HG02981 (cell line): ENCODE data around the gene GIT2.
"Not testable (repeated sequence)": the region's sequence is repeated elsewhere in the genome, so short reads cannot be mapped to it uniquely, and the experiment has no call there.

Source experiments
- ATAC-seq: cut with Tn5 transposase; IDR thresholded peaks from one replicate; pipeline ENCODE4 v1.9.1; 2021; ENCODE audit warnings: mild to moderate bottlenecking, moderate library complexity; ENCODE audit not compliant: unreplicated experiment

GIT2 gene

DNA sequence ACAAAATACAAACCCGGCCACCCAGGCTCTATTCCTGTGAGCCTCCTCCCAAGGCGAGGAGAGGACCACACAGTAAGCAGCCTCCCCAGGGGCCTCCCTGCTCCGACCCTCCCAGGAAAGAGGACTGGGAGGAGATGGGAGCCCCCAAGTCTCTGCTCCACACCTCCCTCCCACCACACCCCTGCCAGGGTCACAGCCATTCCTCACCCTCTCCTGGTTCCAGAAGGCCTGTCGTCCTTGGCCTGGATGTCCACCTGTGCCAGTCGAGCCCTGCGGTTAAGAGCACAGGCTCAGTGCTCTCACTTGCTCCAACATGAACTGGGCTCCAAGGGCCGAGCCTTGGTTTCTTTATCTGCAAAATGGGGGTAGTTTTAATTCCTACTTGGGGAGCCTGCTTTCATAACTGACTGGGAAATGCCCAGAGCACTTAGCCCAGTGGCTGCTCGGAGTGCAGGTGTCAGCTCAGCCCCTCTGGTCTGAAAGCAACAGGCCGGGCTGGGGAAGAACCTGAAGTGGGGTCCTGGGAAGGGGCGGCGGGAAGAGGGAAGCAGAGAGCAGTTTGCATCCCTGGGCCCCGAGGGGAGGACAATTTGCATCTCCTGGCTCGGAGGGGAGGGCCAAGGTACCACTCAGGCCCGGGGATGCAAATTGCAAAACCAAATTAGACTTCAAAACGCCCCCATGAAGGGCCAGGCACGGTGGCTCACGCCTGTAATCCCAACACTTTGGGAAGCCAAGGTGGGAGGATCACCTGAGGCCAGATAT, 72.5 kb downstream of the GIT2 start:
- no peak for ATAC-seq

DNA sequence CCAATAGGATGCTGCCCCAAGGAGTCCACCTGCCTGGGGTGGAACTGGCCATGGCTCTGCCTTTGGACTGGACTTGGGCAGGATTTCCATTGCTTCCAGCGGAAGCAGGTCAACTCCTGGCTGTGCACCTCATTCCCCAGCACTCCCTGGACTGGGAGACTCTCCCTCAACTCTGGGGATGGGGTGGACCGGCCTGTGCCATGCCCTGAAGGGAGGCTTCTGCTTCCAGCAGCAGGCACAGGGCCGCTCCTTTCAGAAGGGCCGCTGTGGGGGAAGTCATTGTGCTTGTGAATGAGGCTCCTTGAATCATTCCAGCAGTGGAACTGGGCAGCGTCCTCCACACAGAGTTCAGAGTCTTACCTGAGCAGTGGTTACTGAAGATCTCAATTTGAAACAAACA, 73.1 kb downstream of the GIT2 start:
- no peak for ATAC-seq

DNA sequence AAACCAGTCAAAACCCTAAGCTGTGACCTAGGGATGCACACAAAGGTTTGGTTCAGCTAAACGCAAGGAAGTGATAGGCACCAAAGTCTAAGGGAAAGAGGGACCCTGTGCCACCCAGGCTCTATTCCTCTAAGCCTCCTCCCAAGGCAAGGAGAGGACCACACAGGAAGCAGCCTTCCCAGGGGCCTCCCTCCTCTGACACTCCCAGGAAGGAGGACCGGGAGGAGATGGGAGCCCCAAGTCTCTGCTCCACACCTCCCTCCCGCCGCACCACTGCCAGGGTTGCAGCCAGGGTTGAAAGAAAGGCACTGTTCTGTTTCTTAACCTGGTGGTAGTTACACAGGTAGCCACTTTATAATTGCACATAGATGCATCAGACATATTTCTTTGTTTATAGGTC, 74.2 kb downstream of the GIT2 start:
- no peak for ATAC-seq

DNA sequence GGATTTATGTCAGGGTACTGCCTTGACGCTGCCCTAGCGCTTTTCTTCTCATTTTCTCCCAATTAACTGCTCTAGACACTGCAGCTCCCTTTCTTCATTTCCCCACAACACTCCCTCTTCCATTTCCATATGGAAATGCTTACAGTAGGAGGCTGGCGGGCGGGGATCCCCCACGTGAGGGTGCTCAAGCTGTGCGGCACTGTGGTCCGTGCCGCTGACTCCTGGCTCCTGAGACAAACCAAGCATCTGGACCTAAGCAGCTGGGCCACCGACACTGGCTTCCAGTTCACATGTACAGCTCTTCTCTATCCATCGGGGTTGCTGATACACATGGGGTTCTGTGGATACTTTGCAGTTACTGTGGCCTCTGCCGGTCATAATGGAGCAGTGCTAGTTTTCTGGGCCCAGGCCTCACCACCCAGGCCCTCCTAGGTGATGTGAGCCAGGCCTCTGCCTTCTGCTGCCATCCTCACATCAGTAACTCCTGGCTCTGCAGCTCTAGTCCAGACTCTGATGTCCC, 75.8 kb downstream of the GIT2 start:
- ATAC-seq, result no peak

DNA sequence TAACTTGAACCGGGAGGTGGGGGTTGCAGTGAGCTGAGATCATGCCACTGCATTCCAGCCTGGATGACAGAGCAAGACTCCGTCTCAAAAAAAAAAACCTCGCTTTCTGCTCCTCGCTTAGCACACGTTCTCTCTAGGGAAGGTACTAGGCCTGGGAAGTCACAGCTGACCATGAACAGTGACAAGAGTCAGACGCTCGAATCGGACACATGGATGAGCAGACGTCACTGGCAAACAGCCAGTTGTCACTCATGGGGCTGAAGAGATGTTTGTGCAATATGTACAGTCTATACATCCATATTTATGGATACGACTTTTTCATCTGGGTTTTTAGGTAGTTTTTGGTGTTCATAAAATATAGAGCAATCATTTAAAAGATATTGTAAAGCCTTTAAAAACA, 76.7 kb downstream of the GIT2 start:
- no peak for ATAC-seq

DNA sequence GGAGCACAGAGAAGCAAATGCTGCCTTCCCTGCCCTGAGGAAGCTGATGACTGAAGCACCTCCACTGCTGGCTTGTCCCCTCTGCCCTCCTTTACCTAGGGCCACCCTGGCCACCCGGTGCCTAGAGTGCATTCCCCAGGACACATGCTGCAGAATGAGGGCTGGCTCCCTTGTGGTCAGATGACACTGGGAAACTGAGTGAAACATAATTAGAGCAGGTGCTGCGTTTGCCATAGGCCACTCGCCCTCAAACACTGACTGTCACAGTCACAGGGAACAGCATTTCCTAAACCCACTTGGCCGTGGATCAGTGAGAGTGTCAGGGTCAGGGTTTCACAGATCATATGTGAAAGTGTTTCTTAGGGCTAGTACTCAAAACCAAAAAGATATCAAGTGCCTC, 80.1 kb downstream of the GIT2 start:
- no peak for ATAC-seq

DNA sequence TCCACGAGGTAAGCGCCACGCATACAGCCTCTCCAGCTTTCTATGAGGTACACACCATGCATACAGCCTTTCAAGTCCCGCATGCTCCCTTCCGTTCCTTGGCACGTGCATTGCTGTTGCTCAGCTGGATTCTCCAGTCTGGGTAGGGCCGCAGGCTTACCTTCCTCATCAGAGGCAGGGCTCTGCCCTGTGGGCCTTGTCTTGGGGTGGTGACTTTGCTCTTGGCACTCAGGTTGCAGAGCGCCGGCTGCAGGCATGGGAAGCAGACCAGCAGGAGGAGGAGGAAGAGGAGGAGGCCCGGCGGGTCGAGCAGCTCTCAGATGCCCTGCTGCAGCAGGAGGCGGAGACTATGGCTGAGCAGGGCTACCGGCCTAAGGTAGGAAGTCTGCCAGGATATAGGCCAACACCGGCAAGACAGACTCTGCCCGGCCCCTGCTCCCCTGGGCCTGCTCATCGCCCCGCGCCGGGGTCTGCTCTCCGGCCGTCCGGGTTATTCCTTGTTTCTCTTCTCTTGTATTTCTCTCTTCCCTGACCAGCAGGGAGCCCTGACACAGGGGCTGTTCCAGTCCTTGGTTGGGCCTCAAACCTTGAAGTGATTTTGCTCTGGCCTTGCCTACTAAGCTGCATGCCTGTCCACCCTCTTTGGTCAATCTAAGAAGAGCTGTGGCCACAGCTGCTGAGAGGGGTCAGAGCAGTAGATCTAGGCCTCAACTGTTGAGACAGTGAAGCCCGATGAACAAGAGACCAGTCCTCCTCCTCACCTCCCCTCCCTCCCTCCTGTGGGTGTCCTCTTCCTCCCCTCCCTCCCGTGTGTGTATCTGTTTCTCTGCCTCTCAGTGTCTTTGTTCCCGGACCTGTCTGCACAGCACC, 80.8 kb downstream of the GIT2 start:
- no peak for ATAC-seq

DNA sequence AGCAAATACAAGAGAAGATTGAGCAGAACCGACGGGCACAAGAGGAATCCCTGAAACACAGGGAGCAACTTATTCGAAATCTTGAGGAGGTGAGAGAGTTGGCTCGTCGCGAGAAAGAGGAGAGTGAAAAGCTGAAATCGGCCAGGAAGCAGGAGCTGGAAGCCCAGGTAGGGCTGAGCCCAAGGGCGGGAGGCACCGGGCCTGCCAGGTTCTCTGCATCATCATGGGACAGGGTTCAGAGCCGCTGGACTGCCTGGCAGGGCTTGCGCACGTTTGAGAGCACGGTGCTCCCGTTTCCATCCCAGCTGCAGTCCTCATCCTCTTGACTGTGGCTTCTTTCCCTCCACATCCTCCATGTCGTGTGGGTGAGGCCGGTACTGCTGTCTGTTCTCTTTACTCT, 81.7 kb downstream of the GIT2 start:
- ATAC-seq, result no peak

DNA sequence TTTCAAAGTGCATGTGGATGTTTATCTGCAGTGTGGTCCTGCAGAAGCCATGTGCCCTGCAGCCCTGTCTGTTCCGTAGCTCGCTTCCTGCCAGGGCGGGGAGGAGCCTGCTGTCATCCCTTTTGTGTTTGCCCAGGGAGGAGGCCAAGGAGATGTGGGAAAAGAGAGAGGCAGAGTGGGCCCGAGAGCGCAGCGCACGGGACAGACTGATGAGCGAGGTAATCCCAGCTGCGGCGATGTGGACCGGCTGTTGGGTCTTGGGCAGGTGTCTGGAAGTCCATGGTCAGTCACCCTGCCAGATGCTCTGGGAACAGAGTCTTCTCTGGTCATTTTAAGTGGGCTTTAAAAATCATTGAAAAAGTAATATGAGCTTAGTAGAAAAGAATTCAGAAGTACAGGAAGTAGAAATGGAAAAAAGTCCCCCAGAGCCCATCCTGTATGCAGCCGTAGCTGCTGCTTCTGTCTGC, 83.3 kb downstream of the GIT2 start:
- ATAC-seq, result no peak

GRCh38 chr12:109910969-109911348, 85.2 kb downstream of the GIT2 start:
- ATAC-seq, result no peak

DNA sequence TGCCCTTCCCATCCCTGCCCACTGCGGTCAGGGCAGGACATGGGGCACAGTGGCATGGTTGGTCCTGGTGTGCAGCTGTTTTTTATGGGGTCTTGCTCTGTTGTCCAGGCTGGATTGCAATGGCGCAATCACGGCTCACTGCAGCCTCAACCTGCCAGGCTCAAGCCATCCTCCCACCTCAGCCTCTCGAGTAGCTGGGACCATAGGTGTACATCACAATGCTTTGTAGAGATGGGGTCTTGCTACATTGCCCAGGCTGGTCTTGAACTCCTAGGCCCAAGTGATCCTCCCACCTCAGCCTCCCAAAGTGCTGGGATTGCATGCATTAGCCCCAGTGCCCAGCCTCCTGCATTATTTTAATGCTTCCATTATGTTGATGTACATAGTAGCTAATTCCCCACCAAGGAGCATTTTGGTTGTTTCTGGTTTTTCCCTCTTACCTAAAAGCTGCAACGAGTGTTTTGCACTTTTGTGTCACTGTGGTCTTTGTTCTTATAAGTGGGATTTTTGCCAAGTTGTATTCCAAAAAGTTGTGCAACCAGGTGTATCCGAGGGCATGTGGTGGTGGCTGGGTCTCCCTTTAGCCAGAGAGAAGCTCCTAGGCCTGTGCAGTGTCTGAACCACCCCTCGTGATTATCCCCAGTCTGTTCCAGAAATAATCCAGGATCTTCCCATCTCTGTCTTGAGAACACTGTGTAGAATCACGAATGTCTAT, 85.8 kb downstream of the GIT2 start:
- ATAC-seq, result no peak

GRCh38 chr12:109905301-109905700, 90.9 kb downstream of the GIT2 start:
- ATAC-seq, result no peak

- no peak for ATAC-seq
Observed at GRCh38 chr12:109902891-109903418, 93.2 kb downstream of the GIT2 start.

DNA sequence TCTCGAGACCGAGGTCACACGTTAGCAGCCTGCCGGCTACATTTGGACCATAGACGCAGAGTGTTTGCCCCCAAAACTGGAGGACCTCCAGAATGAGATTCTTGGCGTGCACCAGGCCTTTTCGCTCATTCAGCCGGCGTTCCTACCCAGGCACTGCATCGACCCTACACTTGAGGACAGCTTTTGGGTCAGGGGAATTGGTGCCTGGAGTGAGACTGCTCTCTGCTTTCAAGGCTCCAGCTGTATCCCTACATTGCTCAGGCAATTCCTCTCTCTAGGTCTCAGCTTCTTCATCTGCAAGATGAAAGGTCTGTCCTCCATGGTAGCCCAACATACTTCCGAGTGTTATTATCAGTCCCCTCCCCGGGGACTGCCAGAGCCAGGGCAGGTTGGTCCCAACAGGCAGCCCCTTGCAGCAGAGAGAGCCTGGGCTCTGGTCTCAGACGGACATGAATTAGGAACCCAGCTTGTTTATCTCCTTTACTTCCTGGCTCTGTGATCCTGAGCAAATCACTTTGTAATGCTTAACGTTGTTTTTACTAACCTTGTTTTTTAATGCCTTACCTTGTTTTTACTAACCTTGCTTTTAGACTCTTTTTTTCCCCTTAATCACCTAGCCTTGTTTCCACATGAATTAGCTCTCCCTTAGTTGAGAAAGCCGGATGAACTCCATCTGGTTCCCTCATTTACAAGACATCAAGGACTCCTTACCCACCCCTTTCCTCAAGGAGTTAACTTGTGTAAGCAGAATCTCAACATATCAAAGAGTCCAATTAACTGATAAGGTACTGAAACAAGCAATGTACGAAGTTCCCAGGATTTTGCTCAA, 95.2 kb downstream of the GIT2 start:
- peak; percentile 11 for ATAC-seq

GRCh38 chr12:109899783-109900751, 96.1 kb downstream of the GIT2 start, which contains the start of gene TCHP:
TCHP (plus strand) TSS chr12:109900274; CDS start chr12:109903027, 2,753 bp downstream.
- ATAC-seq, result peak; percentile 56

GRCh38 chr12:109899345-109899744, 96.8 kb downstream of the GIT2 start:
- ATAC-seq, result not testable (repeated sequence)

GRCh38 chr12:109897029-109897428, 99.1 kb downstream of the GIT2 start:
- ATAC-seq, result no peak

GRCh38 chr12:109896188-109896587, 100.0 kb downstream of the GIT2 start:
- ATAC-seq, result no peak

DNA sequence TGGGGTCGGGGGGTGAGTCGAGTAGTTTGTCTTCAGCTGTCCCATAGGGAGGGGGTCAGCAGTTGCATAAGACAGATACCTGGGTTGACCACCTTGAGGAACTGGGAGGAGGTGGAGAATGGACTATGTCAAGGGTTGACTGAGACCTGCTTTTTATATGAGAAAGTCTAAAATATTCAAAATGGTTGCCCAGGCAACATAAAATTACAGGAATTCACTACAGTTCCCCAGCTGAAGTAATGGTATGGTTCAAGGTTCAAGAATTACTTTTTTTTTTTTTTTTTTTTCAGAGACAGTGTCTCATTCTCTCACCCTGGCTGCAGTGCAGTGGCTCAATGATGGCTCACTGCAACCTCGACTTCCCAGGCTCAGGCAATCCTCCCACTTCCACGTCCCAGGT, 101.2 kb downstream of the GIT2 start:
- no peak for ATAC-seq
